GM19328 (cell line): ENCODE measurements around the gene CREBL2.
"Not testable (repeated sequence)": the region's sequence is repeated elsewhere in the genome, so short reads cannot be mapped to it uniquely, and the experiment has no call there.

Source experiments
- ATAC-seq: cut with Tn5 transposase; IDR thresholded peaks from one replicate; pipeline ENCODE4 v1.9.1; 2021; ENCODE audit warnings: mild to moderate bottlenecking, moderate library complexity; ENCODE audit not compliant: unreplicated experiment

The CREBL2 gene

DNA sequence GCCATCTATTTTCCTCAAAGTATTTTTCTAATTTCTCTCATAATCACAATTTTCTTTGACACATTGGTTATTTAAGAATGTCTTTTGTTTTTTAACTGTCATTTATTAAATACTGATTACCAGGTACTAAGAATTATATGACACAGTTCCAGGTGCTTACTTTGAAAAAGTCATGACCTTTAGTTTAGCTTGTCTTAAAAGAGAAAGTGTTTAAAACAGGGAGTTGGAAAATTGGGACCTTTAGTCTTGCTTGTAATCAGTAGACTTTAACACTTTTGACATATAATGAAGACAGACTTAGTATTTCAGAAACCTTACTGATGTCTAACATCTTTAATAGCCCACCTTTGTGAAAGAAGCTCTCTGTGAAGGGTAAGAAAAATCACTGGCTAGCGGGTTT is 19.2 kb downstream of the CREBL2 start:
- no peak for ATAC-seq

- no peak for ATAC-seq
These were observed 24.0 kb downstream of the CREBL2 start for GRCh38 chr12:12635651-12636050.

DNA sequence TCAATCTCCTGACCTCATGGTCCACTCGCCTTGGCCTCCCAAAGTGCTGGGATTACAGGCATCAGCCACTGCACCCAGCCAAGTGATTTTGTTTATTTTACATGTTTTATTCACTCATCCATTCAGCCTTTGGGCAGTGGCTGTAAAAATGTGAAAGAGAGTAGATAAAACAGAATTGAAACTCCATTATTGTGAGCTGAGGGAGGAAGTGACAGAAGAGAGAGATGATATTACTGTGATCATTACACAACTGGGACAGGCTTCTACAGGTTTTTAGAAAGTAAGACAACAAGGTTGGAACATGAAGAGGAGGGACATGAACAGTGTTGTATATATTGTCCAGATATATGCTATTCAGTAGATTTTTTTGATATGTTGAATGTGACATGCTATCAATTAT is 25.0 kb downstream of the CREBL2 start:
- no peak for ATAC-seq

GRCh38 chr12:12639995-12640394 is 28.3 kb downstream of the CREBL2 start:
- ATAC-seq, result not testable (repeated sequence)

- ATAC-seq, result no peak
These were observed 30.0 kb downstream of the CREBL2 start for GRCh38 chr12:12641650-12642049.

DNA sequence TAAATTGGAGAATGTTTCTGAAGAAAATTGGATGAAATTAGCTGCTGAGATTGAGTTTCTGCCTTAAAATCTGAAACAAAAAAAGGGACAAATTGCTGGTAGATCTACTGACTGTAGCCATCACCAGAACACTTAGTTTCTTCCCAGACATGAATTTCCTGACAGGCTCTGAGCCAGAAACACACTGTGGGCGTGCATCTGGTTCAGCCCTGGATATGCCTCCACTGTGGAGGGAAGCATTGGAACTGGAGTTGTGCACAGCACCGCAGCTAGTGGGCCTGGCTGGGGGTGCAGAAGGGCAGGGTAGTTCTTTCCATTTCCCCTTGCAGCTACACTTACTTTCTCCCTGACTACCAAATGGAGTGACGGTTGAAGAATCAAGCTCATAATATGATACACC is 31.2 kb downstream of the CREBL2 start:
- ATAC-seq, result no peak

DNA sequence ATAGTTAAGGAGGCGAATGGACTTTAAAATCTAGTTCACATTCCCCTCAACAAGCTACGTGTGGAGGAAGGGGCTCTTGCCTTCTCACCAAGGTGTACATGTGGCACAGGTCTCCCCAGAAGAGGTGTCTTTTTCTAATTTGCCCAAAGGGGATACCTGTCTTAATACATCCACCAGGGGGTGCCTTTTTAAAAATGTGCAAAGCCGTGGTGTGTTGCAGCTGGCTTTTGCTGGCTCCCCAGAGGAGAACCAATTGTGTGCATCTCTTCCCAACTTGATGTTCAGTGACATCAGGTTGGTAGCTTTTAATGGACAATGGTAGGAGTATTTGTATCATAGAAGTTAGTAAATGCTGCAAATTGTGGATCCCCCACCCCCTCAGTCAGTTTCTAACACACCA is 33.8 kb downstream of the CREBL2 start:
- no peak for ATAC-seq

DNA sequence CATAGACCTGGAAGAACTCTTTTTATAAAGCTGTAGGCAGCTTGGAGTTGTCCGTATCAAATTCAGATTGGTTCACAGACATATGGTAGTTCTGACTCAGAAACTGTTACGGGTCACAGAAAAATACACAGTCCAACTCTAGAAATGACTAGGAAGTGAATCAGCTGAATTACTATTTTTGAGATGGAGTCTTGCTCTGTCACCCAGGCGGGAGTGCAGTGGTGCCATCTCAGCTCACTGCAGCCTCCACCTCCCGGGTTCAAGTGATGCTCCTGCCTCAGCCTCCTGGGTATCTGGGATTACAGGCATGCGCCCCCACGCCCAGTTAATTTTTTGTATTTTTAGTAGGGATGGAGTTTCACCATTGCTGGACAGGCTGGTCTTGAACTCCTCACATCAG is 34.3 kb downstream of the CREBL2 start:
- not testable (repeated sequence) for ATAC-seq

DNA sequence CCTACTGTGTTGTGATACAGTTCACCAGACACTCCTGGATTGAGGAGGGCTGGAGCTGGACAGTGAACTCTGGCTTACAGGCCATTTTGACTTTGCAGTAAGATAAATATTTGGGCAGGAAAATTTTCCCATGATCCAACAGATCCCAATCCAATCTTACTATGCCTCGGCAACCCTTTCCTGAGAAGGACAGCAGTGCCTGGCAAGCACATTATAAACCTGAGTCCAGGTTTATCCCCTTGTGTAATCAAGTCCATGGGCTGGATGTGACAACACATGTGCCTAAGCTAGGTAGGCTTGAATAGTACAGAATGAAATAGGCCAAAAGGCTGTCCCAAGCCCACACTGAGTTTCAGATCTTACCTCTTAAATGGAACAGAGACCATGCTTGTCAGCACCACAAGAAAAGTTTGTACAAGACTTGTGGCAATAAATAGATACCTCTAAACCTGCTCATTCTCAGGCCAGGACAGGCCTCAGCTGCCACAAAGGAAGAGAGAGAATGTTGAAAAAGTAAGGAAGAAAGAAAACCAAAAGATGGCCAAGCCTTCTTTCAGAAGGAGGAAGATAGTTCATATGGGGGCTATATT is 34.9 kb downstream of the CREBL2 start:
- no peak for ATAC-seq

DNA sequence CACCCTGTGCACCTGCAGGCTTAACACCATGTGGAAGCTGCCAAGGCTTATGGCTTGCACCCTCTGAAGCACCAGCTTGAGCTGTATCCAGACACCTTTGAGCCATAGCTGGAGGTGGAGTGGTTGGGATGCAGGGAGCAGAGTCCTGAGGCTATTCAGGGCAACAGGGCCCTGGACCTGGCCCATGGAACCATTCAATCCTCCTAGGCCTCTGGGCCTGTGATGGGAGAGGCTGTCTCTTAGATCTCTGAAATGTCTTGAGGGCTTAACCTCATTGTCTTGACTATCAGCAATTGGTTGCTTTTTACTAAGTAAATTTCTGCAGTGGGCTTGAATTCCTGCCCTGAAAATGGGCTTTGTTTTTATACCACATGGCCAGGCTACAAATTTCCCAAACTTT is 36.6 kb downstream of the CREBL2 start:
- no peak for ATAC-seq

DNA sequence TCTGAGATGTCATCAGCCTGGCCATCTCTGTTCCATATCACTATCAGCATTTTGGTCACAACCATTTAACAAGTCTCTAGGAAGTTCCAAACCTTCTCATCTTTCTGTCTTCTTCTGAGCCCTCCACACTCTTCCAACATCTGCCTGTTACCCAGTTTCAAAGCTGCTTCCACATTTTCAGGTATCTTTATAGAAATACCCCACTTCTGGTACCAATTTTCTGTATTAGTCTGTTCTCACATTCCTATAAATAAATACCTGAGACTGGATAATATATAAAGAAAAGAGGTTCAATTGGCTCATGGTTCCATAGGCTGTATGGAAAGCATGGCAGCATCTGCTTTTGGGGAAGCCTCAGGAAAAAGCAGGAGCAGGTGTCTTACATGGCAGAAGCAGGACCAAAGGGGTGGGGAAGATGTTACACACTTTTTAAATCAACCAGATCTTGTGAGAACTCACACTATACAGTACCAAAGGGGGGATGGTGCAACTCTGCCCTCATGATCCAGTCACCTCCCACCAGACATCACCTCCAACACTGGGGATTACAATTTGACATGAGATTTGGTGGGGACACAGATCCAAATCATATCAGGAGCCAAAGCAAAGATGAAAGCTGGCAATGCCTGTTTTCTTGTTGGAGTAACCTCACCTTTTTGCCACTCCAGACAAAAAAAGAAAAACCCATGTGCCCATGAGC is 37.4 kb downstream of the CREBL2 start:
- no peak for ATAC-seq

DNA sequence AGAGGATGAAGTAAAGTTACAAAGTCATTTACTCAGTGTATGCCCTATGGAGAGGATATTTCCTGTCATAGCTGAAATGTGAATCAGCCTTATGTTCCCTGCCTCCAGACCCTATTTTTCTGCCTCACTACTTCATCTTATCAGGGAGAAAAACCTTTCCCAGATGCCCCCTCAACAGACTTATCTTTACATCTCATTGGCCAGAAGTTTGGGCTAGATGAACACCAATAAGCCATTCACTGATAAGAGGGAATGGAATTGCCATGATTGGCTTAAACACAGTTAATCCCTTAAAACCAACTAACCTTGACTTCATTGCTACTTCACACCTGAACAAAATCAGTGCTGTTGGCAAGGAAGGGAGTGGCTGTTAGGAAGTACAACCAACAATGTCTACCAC is 40.1 kb downstream of the CREBL2 start:
- ATAC-seq, result no peak

GRCh38 chr12:12652704-12653103 is 41.0 kb downstream of the CREBL2 start:
- not testable (repeated sequence) for ATAC-seq

- no peak for ATAC-seq
These were observed 42.2 kb downstream of the CREBL2 start for GRCh38 chr12:12653922-12654321.

DNA sequence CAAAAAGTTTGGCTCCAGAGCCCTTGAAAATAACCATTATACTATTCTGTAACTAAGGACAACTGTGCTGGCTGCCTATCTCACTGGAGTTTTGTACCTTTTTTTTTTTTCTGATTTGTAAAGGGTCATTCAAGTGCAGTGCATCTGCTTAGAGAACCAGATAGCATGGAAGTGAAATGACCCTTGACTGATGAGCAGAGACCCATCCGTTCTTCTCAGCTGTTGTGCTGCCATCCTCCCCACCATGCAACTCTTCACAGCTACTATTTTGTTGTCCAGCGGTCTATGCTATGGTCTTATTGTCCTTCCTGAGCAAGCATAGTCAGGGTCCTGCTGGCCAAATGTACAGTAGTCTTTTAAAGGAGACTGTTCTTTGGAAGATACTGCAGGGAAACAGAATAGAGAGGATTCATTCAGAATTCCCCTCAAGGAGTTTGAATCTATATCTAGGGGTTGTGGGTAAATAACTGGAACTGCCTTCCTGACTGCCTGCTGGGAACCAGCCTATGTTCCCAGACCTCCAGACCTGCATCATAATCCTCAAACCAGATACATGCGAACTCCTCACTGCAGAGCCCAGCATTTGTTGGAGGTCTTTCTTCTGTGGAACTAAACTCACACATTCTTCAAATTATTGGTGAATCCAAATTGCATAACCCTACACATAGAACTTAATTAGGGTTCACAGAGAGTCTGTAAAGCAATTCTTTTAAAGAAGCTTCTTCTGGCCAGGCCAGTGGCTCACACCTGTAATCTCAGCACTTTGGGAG is 43.2 kb downstream of the CREBL2 start:
- no peak for ATAC-seq

GRCh38 chr12:12660201-12660600 is 48.5 kb downstream of the CREBL2 start:
- ATAC-seq, result no peak

GRCh38 chr12:12661086-12661856 is 49.6 kb downstream of the CREBL2 start:
- no peak for ATAC-seq

GRCh38 chr12:12663644-12664294 is 52.1 kb downstream of the CREBL2 start:
- no peak for ATAC-seq

DNA sequence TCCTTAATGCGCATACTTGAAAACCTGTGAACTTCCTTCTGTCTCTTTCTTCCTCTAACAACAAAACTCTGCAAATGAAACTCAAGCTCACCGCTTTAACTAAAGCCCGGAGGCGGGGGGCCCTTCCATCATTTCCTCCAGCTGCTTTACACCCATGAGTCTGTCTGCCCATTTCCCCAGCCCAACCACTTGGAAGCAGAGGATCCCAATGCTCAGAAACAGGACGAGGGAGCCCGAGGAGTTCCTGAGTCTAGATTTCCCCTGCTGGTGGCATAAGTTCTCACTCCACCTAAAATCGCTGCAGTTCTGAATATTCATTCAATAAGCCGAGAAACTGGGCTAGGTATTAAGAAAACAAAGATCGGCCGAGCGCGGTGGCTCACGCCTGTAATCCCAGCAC is 53.5 kb downstream of the CREBL2 start:
- ATAC-seq, result no peak

DNA sequence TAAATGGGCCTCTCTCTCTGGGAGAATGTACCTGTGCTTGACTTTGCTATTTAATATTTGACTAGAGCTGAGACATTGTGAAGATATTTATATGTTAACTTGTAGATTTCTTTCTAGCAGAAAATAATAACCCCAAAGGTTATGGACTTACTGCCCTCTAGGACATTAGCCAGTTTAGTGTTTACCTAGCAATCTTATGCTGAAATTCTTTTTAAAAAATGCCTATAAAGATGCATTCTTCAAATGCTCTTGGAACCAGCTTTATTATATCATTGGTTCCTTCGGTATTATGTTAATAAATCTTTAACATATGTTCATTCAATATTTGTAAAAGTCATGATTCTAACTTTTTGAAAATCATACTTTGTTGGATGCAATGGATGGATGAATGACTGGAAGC is 56.3 kb downstream of the CREBL2 start:
- no peak for ATAC-seq

GRCh38 chr12:12669020-12669419 is 57.3 kb downstream of the CREBL2 start:
- ATAC-seq, result no peak
